Endodermal cell (in vitro differentiated cells): ENCODE results near the gene ANKRD23. TPM values are rescaled to one million over a fixed set of nuclear protein-coding genes. Genes with fewer than 3 reads are reported as not detected.

Source experiments
- DNase-seq: peaks from one replicate; pipeline ENCODE4 v3.0.0-alpha.2; 2017
- H3K27ac ChIP-seq: 2 replicates; pipeline ENCODE4 v1.5.1; 2013; ENCODE audit warnings: mild to moderate bottlenecking, low read depth, low read length, moderate library complexity
- H3K27me3 ChIP-seq: 2 replicates; pipeline ENCODE4 v1.6.1; 2013; ENCODE audit warnings: mild to moderate bottlenecking, low read length, moderate library complexity; ENCODE audit not compliant: insufficient read depth, control insufficient read depth, poor library complexity, severe bottlenecking
- H3K36me3 ChIP-seq: 2 replicates; pipeline ENCODE4 v1.7.0; 2013; ENCODE audit warnings: mild to moderate bottlenecking, low read length, moderate library complexity; ENCODE audit not compliant: control insufficient read depth, insufficient read depth
- H3K4me1 ChIP-seq: one replicate; pipeline ENCODE4 v1.7.0; 2013; ENCODE audit warnings: low read length; ENCODE audit not compliant: control insufficient read depth, insufficient read depth
- H3K4me3 ChIP-seq: 2 replicates; pipeline ENCODE4 v1.5.1; 2013; ENCODE audit warnings: mild to moderate bottlenecking, low read length, moderate library complexity
- H3K9ac ChIP-seq: 2 replicates; pipeline ENCODE4 v1.6.1; 2013; ENCODE audit warnings: mild to moderate bottlenecking, low read length, moderate library complexity; ENCODE audit not compliant: poor library complexity, severe bottlenecking; ENCODE audit errors: extremely low read depth
- H3K9me3 ChIP-seq: 2 replicates; pipeline ENCODE4 v1.6.1; 2013; ENCODE audit warnings: mild to moderate bottlenecking, low read length, moderate library complexity; ENCODE audit not compliant: control insufficient read depth
- H3K27ac Mint-ChIP-seq: 2 replicates; pipeline ENCODE4 v1.8.0; 2020; ENCODE audit warnings: mixed read lengths
- H3K27me3 Mint-ChIP-seq: 2 replicates; pipeline ENCODE4 v1.8.0; 2021; ENCODE audit warnings: mild to moderate bottlenecking, mixed read lengths; ENCODE audit not compliant: insufficient read depth
- H3K36me3 Mint-ChIP-seq: 2 replicates; pipeline ENCODE4 v1.8.0; 2020; ENCODE audit warnings: low read depth, mixed read lengths
- H3K4me1 Mint-ChIP-seq: 2 replicates; pipeline ENCODE4 v1.8.0; 2020; ENCODE audit warnings: mixed read lengths
- H3K4me3 Mint-ChIP-seq: 2 replicates; pipeline ENCODE4 v1.8.0; 2020; ENCODE audit warnings: mild to moderate bottlenecking, moderate library complexity, mixed read lengths
- H3K9me3 Mint-ChIP-seq: 2 replicates; pipeline ENCODE4 v1.8.0; 2020; ENCODE audit warnings: mild to moderate bottlenecking, mixed read lengths
- CTCF ChIP-seq: fragments of 200-600 bp; sonication (generic); conservative IDR thresholded peaks from 2 replicates; pipeline ENCODE4 v1.5.0; 2021; ENCODE audit warnings: antibody characterized with exemption, mild to moderate bottlenecking
- WGBS, 2 experiments: methylation state at CpG; one replicate each; pipeline versions ENCODE4 v1.1.5 to v1.1.7; 2013; ENCODE audit warnings: missing lambda C conversion rate in 2 of 2, mixed read lengths in 1 of 2; ENCODE audit not compliant: insufficient coverage in 1 of 2, insufficient read length in 1 of 2; 5-methylcytosine and 5-hydroxymethylcytosine counted together
- total RNA-seq, 2 donors: library from RNA; stranded (reverse); fragmentation: NEBNext Ultra II Directional in 1 of 2; extraction: Animal tissue kit (Norgen Biotek cat#: 25700) in 1 of 2; gene quantifications; 2 replicates in 1 of 2; 3 replicates in 1 of 2; pipeline ENCODE4 v1.2.1, GENCODE V29; 2021

ANKRD23 gene
- total RNA-seq, 2 donors from 2014 or later: 2.6 to 3.6 TPM

- Mint-ChIP-seq H3K4me3 (peak overlapping the region; percentile 72), H3K27me3 (no peaks in the 10 kb centered on the region), H3K4me1 (peaks cover 17% of the 10 kb centered on the region), H3K9me3 (no peaks in the 10 kb centered on the region), H3K36me3 (peaks cover 25% of the 10 kb centered on the region), H3K27ac (peak overlapping the region; percentile 91)
- no peak for TF ChIP-seq CTCF
- H3K9me3 ChIP-seq: no peaks in the 10 kb centered on the region
- WGBS, 2 experiments: 62 to 66% methylated on average over 5 to 11 of the region's 11 CpGs
- DNase-seq: no peak
- H3K27me3 ChIP-seq: no peaks in the 10 kb centered on the region
- H3K4me1 ChIP-seq: peaks cover 5% of the 10 kb centered on the region
- peak overlapping the region; percentile 32 for H3K27ac ChIP-seq
- H3K4me3 ChIP-seq: peak overlapping the region; percentile 72
- H3K9ac ChIP-seq: peak overlapping the region; percentile 25
- peaks cover 37% of the 10 kb centered on the region for H3K36me3 ChIP-seq
These were observed 15.4 kb upstream of the ANKRD23 start for GRCh38 chr2:96859099-96859649.

- Histone ChIP-seq H3K4me1 (peaks cover 5% of the 10 kb centered on the region), H3K27me3 (no peaks in the 10 kb centered on the region), H3K4me3 (peak within 1 kb of the TSS; percentile 91), H3K9me3 (no peaks in the 10 kb centered on the region), H3K9ac (peak within 1 kb of the TSS; percentile 53), H3K27ac (peak within 1 kb of the TSS; percentile 44), H3K36me3 (peaks cover 36% of the 10 kb centered on the region)
- peaks cover 22% of the 10 kb centered on the region for H3K36me3 Mint-ChIP-seq
- H3K9me3 Mint-ChIP-seq: no peaks in the 10 kb centered on the region
- H3K27ac Mint-ChIP-seq: peak within 1 kb of the TSS; percentile 91
- TF ChIP-seq CTCF: peak; percentile 86
- H3K4me3 Mint-ChIP-seq: peak within 1 kb of the TSS; percentile 72
- H3K4me1 Mint-ChIP-seq: peaks cover 17% of the 10 kb centered on the region
- WGBS, 2 experiments: 0% methylated on average over 37 to 81 of the region's 81 CpGs
- no peaks in the 10 kb centered on the region for H3K27me3 Mint-ChIP-seq
- DNase-seq: peak; percentile 99
These were observed 14.0 kb upstream of the ANKRD23 start, which contains the start of gene ANKRD39 for GRCh38 chr2:96857667-96858372. TSS of gene ANKRD39 (minus strand) at chr2:96858016. CDS start at chr2:96857987, 29 bp downstream.

- no peak overlapping the region for H3K27ac ChIP-seq
- H3K36me3 ChIP-seq: peaks cover 37% of the 10 kb centered on the region
- Mint-ChIP-seq H3K9me3 (no peaks in the 10 kb centered on the region), H3K4me3 (peak overlapping the region; percentile 72), H3K27ac (peak overlapping the region; percentile 79), H3K36me3 (peaks cover 25% of the 10 kb centered on the region), H3K4me1 (peaks cover 17% of the 10 kb centered on the region), H3K27me3 (no peaks in the 10 kb centered on the region)
- peaks cover 5% of the 10 kb centered on the region for H3K4me1 ChIP-seq
- TF ChIP-seq CTCF: no peak
- 30 to 38% methylated on average over 15 to 27 of the region's 27 CpGs for WGBS, 2 experiments
- H3K9me3 ChIP-seq: no peaks in the 10 kb centered on the region
- H3K9ac ChIP-seq: peak overlapping the region; percentile 53
- peak overlapping the region; percentile 91 for H3K4me3 ChIP-seq
- H3K27me3 ChIP-seq: no peaks in the 10 kb centered on the region
- peak; percentile 75 for DNase-seq
These were observed 13.2 kb upstream of the ANKRD23 start for GRCh38 chr2:96856776-96857666.
